Cerebellar nuclear complex (tissue), 1 donor: ENCODE data around the gene PGM2.
"Not testable (repeated sequence)": the region's sequence is repeated elsewhere in the genome, so short reads cannot be mapped to it uniquely, and the experiment has no call there.

Experiments
- DNase-seq, 2 experiments: peaks; one replicate each; lab custom pipeline; 2025; lab: John Stamatoyannopoulos, UW

The PGM2 gene

DNA sequence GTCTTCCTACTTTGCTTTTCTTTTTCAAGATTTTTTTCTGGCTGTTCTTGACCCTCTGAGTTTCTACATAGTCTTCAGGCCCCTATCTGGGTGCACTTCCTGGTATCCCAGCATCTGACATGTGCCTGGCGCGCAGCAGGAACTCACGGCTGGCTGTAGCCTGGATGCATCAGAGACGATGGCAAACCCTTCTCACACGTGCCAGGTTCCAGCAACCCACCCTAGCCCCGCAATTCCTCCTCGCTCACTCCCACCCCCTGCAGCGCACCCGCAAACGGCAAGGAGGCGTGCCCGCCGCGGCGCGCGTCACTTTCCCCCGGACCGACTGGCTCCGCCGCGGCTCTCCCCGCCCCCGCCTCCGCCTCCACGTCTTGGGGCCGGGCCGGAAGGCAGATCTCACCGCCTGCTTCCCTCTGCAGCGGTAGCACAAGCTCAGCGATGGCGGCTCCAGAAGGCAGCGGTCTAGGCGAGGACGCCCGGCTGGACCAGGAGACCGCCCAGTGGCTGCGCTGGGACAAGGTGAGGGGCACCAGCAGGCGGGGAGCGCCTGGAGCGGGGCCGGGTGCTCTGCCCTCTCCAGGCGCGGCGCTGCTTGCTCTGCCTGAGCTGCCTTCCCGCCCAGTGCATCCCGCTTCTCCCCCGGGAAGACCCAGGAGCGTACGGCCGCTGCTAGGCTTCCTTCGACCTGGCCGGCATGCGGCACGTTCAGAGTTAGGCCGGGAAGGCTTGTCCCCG, at the start of gene PGM2:
Gene PGM2, plus strand, starts transcription at position 392 of the 735 bp plus-strand sequence. Its CDS starts 47 bp downstream, at position 439.
- peak in 1 of 2 experiments; percentile 48 for DNase-seq

DNA sequence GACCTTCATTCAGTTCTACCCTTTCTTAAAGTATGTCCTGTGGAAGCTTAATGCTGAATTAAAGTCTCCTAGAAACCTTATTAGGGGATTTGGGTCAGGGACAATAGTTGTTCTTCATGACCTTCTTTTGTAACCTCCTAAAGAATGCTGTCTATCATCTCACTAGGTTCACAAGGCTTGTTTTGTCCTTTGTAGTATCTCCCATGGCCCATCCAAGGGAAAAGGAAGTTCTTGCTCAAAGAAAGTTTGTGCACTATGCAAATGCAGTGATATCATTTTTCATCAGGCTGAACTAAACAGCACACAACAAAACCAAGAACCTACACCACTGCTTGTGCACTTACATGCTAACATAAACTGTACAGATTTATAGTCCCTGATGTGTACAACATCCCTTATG, 46.6 kb upstream of the PGM2 start:
- DNase-seq = no peak

DNA sequence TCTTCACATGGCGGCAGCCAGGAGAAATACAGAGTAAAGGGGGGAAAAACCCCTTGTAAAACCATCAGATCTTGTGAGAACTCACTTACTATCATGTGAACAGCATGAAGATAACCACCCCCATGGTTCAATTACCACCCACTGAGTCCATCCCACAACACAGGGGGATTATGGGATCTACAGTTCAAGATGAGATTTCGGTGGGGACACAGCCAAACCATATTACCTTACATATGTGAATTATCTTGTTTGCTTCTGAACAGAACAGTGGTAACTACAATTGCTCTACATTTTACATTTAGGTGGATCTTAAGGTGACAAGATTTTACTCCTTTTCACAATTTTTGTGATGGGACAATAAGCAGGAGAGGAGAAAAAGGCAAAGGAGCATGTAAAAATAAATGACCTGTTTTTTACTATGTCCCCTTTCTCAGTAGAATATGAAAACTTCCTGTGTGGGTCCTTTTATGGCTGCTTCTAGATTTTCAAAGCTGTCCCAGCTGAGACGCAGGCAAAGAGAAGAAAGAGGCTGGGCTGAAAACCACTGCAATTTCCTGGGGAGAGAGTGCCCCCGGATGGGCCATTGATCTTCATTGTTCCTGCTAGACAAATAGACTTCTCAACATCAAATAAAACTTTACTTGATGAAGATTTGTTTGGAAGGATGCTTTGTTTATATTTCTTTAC, 45.9 kb upstream of the PGM2 start:
- no peak for DNase-seq

DNA sequence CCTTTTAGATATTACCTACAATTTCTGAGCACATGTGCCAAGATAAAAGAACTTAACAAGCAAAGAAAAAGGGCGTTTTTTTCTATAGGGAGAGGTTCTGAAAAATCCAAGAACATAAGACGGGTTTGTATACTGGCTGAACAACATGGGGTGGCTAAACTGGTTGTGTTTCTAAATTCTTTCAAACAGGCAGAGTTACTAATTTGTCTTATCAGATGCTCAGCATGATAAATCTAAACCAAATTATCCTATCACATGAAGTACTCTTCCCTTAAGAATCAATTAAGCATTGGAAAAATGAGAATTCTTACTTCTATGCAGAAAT, 45.4 kb upstream of the PGM2 start:
- DNase-seq = no peak

DNA sequence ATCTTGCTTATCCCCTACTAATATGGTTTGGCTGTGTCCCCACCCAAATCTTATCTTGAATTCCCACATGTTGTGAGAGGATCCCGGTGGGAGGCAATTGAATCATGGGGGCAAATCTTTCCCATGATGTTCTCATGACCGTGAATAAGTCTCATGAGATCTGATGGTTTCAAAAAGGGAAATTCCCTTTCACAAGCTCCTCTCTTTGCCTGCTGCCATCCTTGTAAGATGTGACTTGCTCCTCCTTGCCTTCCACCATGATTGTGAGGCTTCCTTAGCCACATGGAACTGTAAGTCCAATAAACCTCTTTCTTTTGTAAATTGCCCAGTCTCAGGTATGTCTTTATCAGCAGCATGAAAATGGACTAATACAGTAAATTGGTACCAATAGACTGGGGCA, 40.2 kb upstream of the PGM2 start:
- DNase-seq = not testable (repeated sequence)

DNA sequence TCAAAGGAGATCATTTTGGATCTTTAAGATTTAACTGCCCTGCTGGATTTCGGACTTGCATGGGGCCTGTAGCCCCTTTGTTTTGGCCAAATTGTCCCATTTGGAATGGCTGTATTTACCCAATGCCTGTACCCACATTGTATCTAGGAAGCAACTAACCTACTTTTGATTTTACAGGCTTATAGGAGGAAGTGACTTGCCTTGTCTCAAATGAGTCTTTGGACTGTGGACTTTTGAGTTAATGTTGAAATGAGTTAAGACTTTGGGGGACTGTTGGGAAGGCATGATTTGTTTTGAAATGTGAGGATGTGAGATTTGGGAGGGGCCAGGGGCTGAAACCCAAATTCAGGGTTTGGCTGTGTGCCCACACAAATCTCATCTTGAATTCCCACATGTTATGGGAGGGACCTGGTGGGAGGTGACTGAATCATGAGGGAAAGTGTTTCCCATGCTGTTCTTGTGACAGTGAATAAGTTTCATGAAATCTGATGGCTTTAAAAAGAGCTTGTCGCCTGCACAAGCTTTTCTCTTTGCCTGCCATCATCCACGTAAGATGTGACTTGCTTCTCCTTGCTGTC, 38.5 kb upstream of the PGM2 start:
- not testable (repeated sequence) for DNase-seq

DNA sequence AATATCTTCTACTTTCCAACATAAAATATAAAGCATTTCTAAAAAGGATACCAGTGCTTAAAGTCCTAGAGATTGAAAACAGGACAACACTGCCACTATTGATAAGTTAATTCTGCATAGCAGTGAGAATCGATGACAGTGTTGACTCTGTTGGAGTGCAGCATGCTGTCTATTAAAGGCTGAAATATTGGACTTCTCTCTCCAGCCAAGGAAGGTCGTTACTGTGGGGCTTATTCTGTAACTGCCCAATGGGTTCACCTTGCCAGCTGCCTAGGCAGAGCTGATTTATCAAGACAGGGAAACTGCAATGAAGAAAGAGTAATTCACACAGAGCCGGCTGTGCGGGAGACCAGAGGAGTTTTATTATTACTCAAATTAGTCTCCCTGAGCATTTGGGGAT, 37.7 kb upstream of the PGM2 start:
- no peak for DNase-seq

DNA sequence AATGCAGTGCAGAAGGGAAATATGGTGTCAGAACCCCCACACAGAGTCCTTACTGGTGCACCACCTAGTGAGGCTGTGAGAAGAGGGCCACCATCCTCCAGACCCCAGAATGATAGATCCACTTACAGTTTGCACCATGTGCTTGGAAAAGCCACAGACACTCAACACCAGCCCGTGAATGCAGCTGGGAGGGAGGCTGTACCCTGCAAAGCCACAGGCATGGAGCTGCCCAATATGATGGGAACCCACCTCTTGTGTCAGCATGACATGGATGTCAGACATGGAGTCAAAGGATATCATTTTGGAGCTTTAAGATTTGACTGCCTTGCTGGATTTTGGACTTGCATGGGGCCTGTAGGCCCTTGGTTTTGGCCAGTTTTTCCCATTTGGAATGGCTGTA, 34.2 kb upstream of the PGM2 start:
- no peak for DNase-seq

DNA sequence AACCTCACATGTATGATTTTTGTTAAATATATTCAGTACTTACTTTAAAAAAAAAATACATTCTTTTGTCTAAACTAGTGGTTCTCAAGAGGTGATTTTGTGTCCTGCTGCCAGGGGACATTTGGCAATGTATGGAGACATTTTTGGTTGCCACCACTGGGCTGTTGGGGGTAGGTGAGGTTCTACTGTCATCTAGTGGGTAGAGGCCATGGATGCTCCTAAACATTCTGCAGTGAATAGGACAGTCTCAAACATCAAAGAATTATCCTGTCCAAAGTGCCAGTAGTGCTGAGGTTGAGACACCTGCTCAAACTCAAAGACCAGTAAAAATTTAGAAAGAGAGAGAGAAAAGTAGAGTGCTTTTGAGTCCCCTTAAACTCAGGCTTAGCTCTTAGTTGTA, 32.9 kb upstream of the PGM2 start:
- peak in 1 of 2 experiments; percentile 6 for DNase-seq

DNA sequence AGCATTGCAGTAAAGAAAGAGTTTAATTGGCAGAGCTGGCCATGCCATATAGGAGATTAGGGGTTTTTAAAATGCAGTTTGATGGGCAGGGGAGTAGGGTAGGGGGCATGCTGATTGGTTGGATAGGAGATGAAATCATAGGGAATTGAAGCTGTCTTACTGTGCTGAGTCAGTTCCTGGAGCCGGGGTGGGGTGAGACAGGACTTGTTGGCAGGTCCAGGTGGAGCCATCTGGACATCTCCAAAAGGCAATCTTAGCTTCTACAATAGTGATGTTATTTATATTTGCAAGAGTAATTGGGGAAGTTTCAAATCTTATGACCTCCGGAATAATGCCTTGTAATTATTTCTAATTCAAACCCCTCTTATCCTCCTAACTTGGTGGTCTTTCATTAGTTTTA, 32.4 kb upstream of the PGM2 start:
- peak; percentile 42 to 57 for DNase-seq

DNA sequence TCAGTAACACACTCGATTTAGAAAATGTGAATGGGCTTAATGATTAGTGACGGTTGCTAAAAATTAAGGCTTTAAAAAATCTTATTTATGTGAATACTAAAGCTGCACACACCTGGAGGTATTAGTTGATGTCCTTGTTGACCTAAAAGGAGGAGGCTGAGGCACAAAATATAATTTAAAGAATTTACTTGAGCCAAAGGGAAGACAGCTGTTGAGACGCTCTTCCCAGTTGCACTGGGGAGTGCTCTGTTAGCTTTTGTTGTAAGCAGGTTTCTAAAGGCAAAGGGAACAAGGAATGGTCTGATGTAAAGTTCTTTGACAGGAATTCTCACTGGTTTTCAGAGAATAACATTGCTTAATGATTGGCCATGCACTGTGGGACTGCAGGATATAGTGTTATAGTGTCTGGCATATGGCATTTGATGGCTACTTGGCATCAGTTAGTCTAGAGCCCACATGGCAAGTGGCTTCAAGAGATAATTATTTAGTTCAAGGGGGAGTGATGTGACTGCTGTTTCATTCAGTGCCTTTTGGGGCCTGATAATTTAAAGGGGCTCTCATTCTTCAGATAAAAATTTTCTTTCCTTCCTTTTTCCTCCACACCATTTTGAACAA, 30.8 kb upstream of the PGM2 start:
- no peak for DNase-seq

DNA sequence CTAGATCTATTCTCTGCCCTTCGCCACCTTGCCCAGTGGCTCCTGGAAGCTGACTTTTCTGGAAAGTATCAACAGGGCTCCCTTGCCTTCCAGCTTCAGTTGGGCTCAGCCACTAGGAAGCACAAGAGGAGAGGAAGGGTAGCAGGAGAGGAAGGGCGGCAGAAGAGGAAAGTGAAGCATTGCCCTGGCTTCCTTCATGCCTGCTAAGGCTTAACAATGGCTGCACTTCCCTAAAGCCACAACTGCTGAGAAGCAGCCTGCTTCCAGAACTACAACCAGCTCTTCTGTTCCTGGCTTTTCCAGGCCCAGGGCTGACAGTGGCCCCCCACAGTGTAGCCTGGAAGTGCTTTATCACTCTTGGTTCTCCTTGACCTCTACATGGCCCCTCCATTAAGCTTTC, 29.1 kb upstream of the PGM2 start:
- no peak for DNase-seq

DNA sequence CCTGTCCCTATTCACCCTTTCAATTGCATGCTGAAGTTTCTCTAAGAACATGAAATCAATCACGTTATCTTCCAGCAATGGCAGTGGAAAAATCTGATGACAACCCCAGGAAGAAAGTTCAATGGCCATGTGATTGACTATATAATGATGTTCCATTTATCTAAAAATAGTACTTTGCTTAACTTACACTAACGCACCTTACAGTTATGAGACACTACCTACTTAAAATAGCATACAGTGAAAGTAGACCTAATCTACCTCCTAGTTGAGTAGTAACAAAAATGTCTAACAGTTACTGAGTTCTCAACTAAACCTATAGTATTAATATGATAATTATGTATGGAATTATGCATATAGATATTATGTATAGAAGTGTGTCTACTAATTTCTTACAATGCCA, 28.6 kb upstream of the PGM2 start:
- no peak for DNase-seq

DNA sequence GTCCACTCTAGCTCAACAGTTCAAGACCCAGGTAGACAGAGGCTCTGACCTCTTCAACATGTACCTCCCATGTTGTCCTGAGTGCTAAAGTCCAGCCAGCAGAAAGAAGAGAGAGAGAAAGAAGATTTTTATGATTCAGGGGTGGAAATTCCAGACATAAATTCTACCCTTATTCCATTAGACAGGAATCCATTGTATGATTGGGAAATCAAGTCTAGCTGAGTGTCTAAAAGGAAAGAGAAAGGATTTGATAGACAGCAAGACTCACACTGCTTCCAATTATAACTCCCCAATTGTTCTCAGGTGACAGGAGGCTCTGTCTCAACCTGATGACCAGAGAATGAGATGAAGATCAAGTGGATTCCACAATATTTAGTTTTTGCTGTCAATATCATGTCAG, 27.9 kb upstream of the PGM2 start:
- DNase-seq = no peak

DNA sequence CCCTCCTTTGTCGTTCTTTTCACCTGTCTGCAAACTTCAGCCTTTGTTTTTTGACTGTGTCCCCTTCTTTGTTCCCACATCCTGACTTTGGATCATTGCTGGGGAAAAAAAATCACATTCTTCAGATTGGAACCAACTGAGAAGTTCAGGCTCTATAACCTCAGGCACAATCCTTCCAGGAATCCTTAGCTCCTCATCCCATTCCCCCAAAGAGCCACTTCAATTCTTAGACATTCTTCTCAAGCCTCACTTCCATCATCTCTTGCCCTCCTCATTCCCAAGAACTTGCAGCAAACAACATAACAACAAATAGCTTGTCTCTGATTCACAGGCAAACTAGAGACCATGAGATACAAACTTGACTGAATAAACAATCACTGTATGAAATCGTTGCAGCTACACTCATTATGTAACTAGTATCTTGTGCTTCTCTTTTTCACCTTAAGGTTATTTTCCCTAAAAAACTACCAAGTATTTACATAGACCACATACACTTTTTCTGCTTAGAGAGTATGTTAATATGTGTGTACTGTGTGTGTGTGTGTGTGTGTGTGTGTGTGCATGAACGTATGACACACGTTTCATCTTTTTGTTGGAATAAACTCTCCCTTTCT, 26.4 kb upstream of the PGM2 start:
- DNase-seq = no peak

DNA sequence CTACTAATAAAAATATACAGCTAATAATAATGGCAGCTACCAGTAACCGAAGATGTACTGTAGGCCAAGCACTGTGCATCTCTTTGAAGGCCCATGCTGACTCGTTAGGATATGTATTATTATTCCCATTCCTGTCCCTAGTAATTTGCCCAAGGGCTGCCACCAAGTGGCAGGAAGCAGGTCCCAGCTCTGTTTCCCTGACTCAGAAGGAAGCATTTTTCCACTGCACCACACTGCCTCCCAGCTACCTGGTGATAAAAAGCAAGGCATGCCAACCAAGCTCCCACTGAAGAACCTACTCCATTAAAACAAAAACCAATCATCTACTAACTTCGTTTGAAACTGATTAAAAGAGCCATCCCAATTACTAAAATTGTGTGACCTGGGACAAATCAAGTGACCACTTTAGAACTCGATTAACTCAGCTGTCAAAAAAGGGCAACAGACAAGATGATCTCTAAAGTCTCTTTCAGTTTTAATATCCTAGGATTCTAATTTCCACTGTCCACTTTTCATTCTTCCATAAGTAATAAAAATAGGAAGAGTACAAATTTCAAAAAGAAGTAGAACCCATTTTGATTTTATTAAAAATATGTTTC, 24.3 kb upstream of the PGM2 start:
- DNase-seq = peak in 1 of 2 experiments; percentile 5

DNA sequence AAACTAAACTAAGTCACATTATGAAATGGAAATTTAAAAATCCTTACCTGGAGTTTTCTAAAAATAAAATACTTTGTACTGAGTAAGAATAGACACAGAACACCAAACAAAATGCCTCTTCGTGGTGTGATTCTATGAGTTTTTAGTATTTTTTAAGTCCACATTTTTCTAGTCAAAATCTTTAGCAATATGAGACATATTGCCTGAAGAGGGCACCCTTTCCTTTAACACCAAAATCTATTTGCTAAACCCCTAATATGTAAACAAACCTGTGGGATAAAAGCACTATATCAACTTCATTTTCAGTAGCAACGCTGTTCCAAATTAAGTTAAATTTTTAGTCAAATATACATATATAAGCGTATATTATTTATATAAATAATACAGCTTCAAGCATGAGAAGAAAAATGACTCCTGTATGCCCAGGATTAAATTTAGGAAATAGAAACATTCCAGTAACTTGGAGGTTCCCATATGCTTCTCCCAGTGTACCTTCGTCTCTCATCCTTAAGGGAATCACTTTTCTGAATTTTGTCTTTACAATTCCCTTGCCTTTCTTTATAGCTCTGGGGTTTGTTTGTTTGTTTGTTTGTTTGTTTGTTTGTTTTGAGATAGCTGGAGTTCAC, 23.0 kb upstream of the PGM2 start:
- DNase-seq = peak in 1 of 2 experiments; percentile 5

DNA sequence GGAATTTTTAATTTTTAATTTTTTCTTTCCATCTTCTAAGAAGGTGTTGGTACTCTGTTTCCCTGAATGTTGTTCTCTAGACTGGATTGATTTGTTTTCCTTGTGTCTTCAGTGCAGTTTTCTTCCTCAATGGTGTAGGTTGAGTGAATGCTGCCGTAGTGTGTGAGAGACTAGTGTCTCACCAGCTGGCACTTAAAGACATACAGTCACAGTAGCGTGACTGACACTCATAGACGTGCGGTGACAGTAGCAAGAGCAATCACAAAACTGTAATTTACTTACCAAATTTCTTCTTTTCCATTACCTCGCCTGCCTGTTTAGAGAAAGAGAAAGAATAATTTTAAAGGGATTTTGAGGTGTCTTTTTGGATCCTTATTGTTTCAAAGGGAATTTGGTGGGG, 21.4 kb upstream of the PGM2 start:
- DNase-seq = no peak

DNA sequence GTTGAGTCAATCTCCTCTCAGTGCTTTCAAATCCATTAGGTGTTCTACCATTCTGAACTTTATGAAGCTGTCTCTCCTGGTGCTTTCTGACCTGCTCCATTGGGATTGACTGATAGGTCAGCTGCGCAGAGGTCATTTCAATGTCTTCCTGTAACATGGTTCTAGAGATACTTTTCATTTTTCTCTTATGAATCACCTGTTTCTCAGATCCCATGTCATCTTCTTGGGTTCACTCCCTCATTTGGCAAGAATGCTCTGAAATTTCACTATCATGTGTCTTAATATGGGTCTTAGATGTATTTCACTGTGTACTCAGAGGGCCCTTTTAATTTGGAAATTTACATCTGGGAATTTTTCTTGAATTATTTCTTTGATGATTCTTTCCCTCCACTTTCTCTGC, 13.8 kb upstream of the PGM2 start:
- no peak for DNase-seq

DNA sequence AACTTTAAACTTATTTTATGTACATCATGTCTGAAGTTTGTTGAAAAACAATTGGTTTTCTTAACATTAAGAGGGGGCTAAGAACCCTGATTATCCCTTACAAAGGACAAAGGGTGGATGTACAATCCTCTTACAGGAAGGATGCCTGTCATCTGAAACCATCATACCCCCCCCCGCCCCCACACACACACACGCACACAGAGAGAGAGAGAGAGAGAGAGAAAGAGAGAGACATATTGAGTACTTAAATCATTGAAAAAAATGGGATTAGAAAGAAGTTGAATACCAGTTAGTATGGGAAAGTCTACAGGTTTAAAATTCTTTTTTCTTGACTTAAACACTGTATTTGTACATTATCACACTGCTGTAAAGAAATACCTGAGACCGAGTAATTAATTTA, 10.9 kb upstream of the PGM2 start:
- no peak for DNase-seq

DNA sequence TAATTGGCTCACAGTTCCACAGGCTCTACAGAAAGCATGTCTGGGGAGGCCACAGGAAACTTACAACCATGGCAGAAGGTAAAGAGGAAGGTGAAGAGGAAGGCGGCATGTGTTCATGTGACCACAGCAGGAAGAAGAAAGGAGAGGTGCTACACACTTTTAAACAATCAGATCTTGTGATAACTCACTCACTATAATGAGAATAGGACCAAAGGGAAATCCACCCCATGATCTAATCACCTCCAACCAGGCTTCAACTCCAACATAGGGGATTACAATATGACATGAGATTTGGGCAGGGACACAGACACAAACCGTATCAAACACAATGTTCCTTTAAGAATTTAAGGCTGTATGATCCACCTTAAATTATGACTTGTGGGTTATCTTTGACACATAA, 10.5 kb upstream of the PGM2 start:
- no peak for DNase-seq

DNA sequence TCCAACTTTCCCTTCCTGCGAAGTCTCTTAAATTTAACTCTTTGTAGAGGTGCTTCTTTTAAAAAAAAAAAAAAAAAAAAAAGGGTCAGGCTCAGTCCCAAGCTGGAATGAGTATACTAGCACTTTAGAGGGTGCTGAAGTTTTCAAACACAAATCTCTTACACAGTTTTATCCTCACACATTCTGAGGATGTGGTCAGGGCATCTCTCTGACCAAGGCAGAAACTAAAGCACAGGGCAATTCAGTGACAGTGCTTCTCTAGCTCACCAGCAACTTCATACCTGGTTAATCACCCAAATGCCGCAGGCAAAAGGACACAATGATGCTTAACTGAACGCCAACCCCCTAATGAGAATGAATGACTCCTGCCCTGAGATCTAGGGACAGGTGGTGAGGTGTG, 9.8 kb upstream of the PGM2 start:
- no peak for DNase-seq
